ENCODE measurements around the gene ZNF57.

ZNF57 gene

DNA sequence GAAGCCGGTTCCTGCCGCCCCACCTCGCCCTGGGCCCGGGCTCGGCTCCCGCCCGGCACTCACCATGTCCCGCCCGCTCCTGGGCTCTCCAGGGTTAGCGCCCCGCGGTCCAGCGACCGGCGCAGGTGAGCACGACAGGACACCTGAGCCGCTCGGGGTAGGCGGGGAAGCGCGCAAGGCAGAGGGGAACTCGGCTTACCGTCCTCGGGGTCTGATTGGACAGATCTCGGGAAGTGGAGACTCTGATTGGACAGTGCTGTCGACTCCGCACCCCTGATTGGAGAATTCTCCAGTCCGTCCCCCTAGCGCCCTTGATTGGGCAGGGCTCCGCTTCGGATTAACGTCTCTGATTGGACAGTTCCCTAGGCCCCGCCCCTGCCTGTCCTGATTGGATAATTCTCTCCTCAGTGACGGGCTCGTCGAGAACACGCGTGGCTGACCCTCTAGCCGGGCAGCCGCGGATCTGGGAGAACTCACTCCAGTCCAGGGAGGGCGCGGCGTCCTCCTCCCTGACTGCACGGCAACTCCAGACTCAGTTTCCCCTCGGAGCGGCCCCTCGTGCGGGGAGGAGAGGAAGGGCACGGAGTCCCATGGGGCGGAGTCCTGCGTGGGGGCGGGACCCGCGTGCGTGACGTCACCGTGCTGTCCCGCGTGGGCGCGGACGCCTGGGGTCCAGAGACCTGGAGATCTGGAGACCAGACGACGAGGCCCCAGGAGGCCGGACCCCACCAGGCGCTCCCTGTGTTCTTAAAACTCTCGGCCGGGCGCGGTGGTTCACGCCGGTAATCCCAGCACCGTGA, 44.2 kb downstream of the ZNF57 start, which contains the start of gene ZNF77 (continued):
- TF ChIP-seq ZNF529 (tag by site-specific recombination; IDR thresholded peaks at IDR 0.05; ENCODE audit: insufficient replicate concordance): no peak
- no peak for TF ChIP-seq SALL2 (tag by site-specific recombination; IDR thresholded peaks at IDR 0.05; ENCODE audit: borderline replicate concordance)
- TF ChIP-seq, protein P1, sequence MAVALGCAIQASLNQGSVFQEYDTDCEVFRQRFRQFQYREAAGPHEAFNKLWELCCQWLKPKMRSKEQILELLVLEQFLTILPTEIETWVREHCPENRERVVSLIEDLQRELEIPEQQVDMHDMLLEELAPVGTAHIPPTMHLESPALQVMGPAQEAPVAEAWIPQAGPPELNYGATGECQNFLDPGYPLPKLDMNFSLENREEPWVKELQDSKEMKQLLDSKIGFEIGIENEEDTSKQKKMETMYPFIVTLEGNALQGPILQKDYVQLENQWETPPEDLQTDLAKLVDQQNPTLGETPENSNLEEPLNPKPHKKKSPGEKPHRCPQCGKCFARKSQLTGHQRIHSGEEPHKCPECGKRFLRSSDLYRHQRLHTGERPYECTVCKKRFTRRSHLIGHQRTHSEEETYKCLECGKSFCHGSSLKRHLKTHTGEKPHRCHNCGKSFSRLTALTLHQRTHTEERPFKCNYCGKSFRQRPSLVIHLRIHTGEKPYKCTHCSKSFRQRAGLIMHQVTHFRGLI (tag by site-specific recombination; IDR thresholded peaks at IDR 0.05): no peak
- TF ChIP-seq ZNF140 (tag by site-specific recombination; IDR thresholded peaks at IDR 0.05): no peak
- TF ChIP-seq ZNF660 (tag by site-specific recombination; IDR thresholded peaks at IDR 0.05): peak; percentile 79
- TF ChIP-seq TCF7L2 (IDR thresholded peaks at IDR 0.05; ENCODE audit: borderline replicate concordance, low read depth, low read length): no peak
- no peak for TF ChIP-seq ZNF416 (tag by site-specific recombination; IDR thresholded peaks at IDR 0.05)
- TF ChIP-seq ZNF350 (tag by site-specific recombination; IDR thresholded peaks at IDR 0.05): no peak
- no peak for TF ChIP-seq ZNF664 (tag by site-specific recombination; IDR thresholded peaks at IDR 0.05)
- TF ChIP-seq, protein P2, sequence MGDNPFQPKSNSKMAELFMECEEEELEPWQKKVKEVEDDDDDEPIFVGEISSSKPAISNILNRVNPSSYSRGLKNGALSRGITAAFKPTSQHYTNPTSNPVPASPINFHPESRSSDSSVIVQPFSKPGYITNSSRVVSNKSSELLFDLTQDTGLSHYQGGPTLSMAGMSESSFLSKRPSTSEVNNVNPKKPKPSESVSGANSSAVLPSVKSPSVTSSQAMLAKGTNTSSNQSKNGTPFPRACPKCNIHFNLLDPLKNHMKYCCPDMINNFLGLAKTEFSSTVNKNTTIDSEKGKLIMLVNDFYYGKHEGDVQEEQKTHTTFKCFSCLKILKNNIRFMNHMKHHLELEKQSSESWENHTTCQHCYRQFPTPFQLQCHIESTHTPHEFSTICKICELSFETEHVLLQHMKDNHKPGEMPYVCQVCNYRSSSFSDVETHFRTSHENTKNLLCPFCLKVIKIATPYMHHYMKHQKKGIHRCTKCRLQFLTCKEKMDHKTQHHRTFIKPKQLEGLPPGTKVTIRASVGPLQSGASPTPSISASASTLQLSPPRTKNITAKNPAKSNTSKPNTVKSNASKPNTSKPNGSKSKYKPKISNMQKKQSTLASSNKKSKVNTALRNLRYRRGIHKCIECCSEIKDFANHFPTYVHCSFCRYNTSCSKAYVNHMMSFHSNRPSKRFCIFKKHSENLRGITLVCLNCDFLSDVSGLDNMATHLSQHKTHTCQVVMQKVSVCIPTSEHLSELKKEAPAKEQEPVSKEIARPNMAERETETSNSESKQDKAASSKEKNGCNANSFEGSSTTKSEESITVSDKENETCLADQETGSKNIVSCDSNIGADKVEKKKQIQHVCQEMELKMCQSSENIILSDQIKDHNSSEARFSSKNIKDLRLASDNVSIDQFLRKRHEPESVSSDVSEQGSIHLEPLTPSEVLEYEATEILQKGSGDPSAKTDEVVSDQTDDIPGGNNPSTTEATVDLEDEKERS (tag by site-specific recombination; IDR thresholded peaks at IDR 0.05): 0 out of 2 replicates have a peak, but pooled peaks have one; percentile 31
- peak; percentile 61 for TF ChIP-seq ZIC2 (tag by site-specific recombination; IDR thresholded peaks at IDR 0.05)
- TF ChIP-seq WT1 (tag by site-specific recombination; IDR thresholded peaks at IDR 0.05): peak; percentile 43; the same call in 1 of the 2 replicates
- TF ChIP-seq ZEB2 (tag by site-specific recombination; IDR thresholded peaks at IDR 0.05): peak; percentile 97
- TF ChIP-seq ZNF423 (tag by site-specific recombination; IDR thresholded peaks at IDR 0.05): no peak
- peak; percentile 72; the same call in 1 of the 2 replicates for TF ChIP-seq IKZF3 (tag by site-specific recombination; IDR thresholded peaks at IDR 0.05)
- TF ChIP-seq ZNF621 (tag by site-specific recombination; IDR thresholded peaks at IDR 0.05): no peak
- no peak for TF ChIP-seq ZNF121 (tag by site-specific recombination; IDR thresholded peaks at IDR 0.05)
- TF ChIP-seq ZNF223 (tag by site-specific recombination; IDR thresholded peaks at IDR 0.05): no peak
- TF ChIP-seq SCRT2 (tag by site-specific recombination; IDR thresholded peaks at IDR 0.05): no peak
- TF ChIP-seq TRIM28 (IDR thresholded peaks at IDR 0.05; ENCODE audit: borderline replicate concordance, low read length): no peak
- no peak for TF ChIP-seq ZNF175 (tag by site-specific recombination; IDR thresholded peaks at IDR 0.05)
- no peak for TF ChIP-seq ZNF488 (tag by site-specific recombination; IDR thresholded peaks at IDR 0.05)
- TF ChIP-seq ZBTB6 (tag by site-specific recombination; IDR thresholded peaks at IDR 0.05): no peak
- no peak for TF ChIP-seq SCRT1 (tag by site-specific recombination; IDR thresholded peaks at IDR 0.05; ENCODE audit: borderline replicate concordance)
- no peak for TF ChIP-seq ZNF214 (tag by site-specific recombination; IDR thresholded peaks at IDR 0.05; ENCODE audit: borderline replicate concordance)
- peak; percentile 45; the same call in 1 of the 2 replicates for TF ChIP-seq ZNF76 (tag by site-specific recombination; IDR thresholded peaks at IDR 0.05; ENCODE audit: borderline replicate concordance, low read depth)
- TF ChIP-seq ZNF311 (tag by site-specific recombination; IDR thresholded peaks at IDR 0.05; ENCODE audit: borderline replicate concordance): no peak
- TF ChIP-seq, protein P3, sequence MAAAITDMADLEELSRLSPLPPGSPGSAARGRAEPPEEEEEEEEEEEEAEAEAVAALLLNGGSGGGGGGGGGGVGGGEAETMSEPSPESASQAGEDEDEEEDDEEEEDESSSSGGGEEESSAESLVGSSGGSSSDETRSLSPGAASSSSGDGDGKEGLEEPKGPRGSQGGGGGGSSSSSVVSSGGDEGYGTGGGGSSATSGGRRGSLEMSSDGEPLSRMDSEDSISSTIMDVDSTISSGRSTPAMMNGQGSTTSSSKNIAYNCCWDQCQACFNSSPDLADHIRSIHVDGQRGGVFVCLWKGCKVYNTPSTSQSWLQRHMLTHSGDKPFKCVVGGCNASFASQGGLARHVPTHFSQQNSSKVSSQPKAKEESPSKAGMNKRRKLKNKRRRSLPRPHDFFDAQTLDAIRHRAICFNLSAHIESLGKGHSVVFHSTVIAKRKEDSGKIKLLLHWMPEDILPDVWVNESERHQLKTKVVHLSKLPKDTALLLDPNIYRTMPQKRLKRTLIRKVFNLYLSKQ (tag by site-specific recombination; IDR thresholded peaks at IDR 0.05; ENCODE audit: borderline replicate concordance): no peak
- TF ChIP-seq ZNF112 (tag by site-specific recombination; IDR thresholded peaks at IDR 0.05): no peak
- TF ChIP-seq, protein P4, sequence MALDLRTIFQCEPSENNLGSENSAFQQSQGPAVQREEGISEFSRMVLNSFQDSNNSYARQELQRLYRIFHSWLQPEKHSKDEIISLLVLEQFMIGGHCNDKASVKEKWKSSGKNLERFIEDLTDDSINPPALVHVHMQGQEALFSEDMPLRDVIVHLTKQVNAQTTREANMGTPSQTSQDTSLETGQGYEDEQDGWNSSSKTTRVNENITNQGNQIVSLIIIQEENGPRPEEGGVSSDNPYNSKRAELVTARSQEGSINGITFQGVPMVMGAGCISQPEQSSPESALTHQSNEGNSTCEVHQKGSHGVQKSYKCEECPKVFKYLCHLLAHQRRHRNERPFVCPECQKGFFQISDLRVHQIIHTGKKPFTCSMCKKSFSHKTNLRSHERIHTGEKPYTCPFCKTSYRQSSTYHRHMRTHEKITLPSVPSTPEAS (tag by site-specific recombination; IDR thresholded peaks at IDR 0.05): peak; percentile 42; the same call in 1 of the 2 replicates
